Stomach (tissue), 9 donors: ENCODE results near the gene TP53AIP1. TPM values are rescaled to one million over a fixed set of nuclear protein-coding genes. Genes with fewer than 3 reads are reported as not detected.
A peak's percentile ranks its signal among the peaks of the same experiment; 100 is the strongest.

Source experiments
- DNase-seq, 2 donors: peaks; one replicate each; pipeline versions ENCODE4 v3.0.0 to v3.0.0-alpha.2; 2013 to 2019
- H3K27ac ChIP-seq, 5 donors: fragments of 200-600 bp in 4 of 5; sonication (generic) in 4 of 5; one replicate each; pipeline ENCODE4 v1.5.1; 2013 to 2019; ENCODE audit warnings: mild to moderate bottlenecking in 1 of 5, moderate library complexity in 1 of 5
- H3K27me3 ChIP-seq, 3 donors: fragments of 200-600 bp; sonication (generic); one replicate each; pipeline ENCODE4 v1.5.1; 2017 to 2019; ENCODE audit warnings: mixed run types in 1 of 3
- H3K36me3 ChIP-seq, 4 donors: fragments of 200-600 bp; sonication (generic); 1 replicate in 3 of 4; 2 replicates in 1 of 4; pipeline ENCODE4 v1.5.1; 2016 to 2019
- H3K4me1 ChIP-seq, 4 donors: fragments of 200-600 bp; sonication (generic); one replicate each; pipeline ENCODE4 v1.5.1; 2016 to 2019
- H3K4me3 ChIP-seq, 4 donors: fragments of 200-600 bp; sonication (generic) in 3 of 4; one replicate each; pipeline ENCODE4 v1.5.1; 2016 to 2019; ENCODE audit warnings: mild to moderate bottlenecking in 1 of 4
- H3K9me3 ChIP-seq, 4 donors: fragments of 200-600 bp; sonication (generic); one replicate each; pipeline ENCODE4 v1.5.1; 2016 to 2019
- EP300 ChIP-seq: sonication (generic); formaldehyde crosslinking; IDR thresholded peaks from one replicate; pipeline ENCODE4 v1.6.1; 2017; ENCODE audit warnings: antibody characterized with exemption
- POLR2A ChIP-seq, 4 donors: fragments of 450-650 bp; IDR thresholded peaks; one replicate each; pipeline ENCODE4 v1.6.1; 2016; ENCODE audit warnings: antibody characterized with exemption in 4 of 4, control low read depth in 2 of 4, mild to moderate bottlenecking in 1 of 4, moderate library complexity in 1 of 4
- POLR2AphosphoS5 ChIP-seq, 3 donors: sonication (generic); formaldehyde crosslinking; IDR thresholded peaks; one replicate each; pipeline ENCODE4 v1.6.1; 2016; ENCODE audit warnings: antibody characterized with exemption in 3 of 3
- WGBS, 5 donors: extraction: QIAGEN DNeasy Blood & Tissue Kit in 3 of 5; methylation state at CpG; one replicate each; pipeline versions ENCODE4 v1.1.5 to v1.1.7; 2013 to 2018; 5-methylcytosine and 5-hydroxymethylcytosine counted together
- intact Hi-C: fragments of 100-400 bp; cut with DNase I; formaldehyde crosslinking; loops from one replicate; pipeline ENCODE4 v1.15.1; 2023; ENCODE audit warnings: low total_unique reads
- polyA plus RNA-seq, 3 donors: library from polyadenylated mRNA; stranded (reverse); fragments of 200-250 nt; gene quantifications; one replicate each; pipeline ENCODE4 v1.2.3, GENCODE V29; 2013
- total RNA-seq, 5 donors: library from RNA; depleted of rRNA; stranded (reverse); fragments of >200 nt; gene quantifications; one replicate each; pipeline versions ENCODE4 v1.1.0 to v1.2.3, GENCODE V29; 2014 to 2016
- TF ChIP-seq, protein P1 (sequence below), 7 experiments: fragments of 450-650 bp in 4 of 7; fragments of 200-600 bp in 3 of 7; sonication (generic) in 3 of 7; IDR thresholded peaks; one replicate each; pipeline ENCODE4 v1.5.1; 2016 to 2019; ENCODE audit warnings: antibody characterized with exemption in 7 of 7, control low read depth in 2 of 7, mild to moderate bottlenecking in 1 of 7
- donor health status: healthy with polysubstance abuse.
- donor health status: Bipolar disorder and iron deficiency.
- donor health status: healthy.

Gene TP53AIP1
- total and polyA plus RNA-seq, 8 donors = 22.4 TPM; not detected in 7

DNA sequence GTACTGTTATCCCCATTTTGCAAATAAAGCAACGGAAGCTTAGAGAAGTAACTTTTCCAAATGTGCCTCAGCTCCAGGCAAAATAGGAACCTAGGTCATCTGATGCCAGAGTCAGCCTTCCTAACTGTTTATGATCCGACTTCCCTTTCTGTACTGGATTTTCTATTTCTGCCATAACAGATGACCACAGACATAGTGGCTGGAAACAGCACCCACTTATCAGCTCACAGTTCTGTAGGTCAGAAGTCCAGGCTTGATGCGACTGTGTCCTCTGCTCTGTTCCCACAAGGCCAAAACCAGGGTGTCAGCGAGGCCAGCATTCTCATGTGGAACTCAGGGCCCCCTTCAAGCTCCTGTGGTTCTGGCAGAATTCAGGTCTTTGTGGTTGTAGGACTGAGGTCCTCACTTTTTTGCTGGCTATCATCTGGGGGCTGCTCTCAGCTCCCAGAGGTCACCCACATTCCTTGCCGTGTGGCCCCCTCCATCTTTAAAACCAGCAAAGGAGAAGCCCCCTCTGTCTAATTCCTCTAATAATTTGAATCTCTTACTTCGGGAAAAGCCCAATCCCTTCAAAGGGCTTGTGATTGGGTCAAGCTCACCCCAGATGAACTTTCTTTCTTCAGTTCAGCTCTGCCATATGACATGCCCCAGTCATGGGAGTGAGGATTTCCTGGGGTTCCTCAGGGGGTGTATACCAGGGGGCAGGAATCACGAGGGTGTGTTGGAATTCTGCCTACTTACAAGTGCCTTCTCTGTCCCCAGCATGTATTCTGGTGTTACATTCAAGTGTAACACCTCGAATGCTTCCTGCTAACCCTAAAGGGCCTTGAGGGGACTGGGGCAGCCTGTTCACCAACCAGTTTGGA is 36.3 kb downstream of the TP53AIP1 start:
- H3K36me3 ChIP-seq = no peaks in the 10 kb centered on the region
- peaks cover 0 to 14% (median 0%) of the 10 kb centered on the region in 3 donors for H3K27me3 ChIP-seq
- H3K4me1 ChIP-seq = peaks cover 24 to 64% (median 39%) of the 10 kb centered on the region in 4 donors
- 63 to 75% (median 72%) methylated on average over 8 of the region's 8 CpGs for WGBS, 5 donors
- no peak for TF ChIP-seq POLR2AphosphoS5 (IDR thresholded peaks at IDR 0.05)
- TF ChIP-seq POLR2A (IDR thresholded peaks at IDR 0.05) = no peak
- TF ChIP-seq, protein P1, sequence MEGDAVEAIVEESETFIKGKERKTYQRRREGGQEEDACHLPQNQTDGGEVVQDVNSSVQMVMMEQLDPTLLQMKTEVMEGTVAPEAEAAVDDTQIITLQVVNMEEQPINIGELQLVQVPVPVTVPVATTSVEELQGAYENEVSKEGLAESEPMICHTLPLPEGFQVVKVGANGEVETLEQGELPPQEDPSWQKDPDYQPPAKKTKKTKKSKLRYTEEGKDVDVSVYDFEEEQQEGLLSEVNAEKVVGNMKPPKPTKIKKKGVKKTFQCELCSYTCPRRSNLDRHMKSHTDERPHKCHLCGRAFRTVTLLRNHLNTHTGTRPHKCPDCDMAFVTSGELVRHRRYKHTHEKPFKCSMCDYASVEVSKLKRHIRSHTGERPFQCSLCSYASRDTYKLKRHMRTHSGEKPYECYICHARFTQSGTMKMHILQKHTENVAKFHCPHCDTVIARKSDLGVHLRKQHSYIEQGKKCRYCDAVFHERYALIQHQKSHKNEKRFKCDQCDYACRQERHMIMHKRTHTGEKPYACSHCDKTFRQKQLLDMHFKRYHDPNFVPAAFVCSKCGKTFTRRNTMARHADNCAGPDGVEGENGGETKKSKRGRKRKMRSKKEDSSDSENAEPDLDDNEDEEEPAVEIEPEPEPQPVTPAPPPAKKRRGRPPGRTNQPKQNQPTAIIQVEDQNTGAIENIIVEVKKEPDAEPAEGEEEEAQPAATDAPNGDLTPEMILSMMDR (IDR thresholded peaks at IDR 0.05) = peak in 1 of 7 experiments; percentile 4
- TF ChIP-seq EP300 = no peak
- intact Hi-C loops = no loop called here
- peak overlapping the region in 4 of 5 donors; percentile 71 to 85 (median 76) for H3K27ac ChIP-seq
- DNase-seq = no peak
- peak overlapping the region; percentile 53 to 67 (median 62) for H3K4me3 ChIP-seq
- H3K9me3 ChIP-seq = no peaks in the 10 kb centered on the region

DNA sequence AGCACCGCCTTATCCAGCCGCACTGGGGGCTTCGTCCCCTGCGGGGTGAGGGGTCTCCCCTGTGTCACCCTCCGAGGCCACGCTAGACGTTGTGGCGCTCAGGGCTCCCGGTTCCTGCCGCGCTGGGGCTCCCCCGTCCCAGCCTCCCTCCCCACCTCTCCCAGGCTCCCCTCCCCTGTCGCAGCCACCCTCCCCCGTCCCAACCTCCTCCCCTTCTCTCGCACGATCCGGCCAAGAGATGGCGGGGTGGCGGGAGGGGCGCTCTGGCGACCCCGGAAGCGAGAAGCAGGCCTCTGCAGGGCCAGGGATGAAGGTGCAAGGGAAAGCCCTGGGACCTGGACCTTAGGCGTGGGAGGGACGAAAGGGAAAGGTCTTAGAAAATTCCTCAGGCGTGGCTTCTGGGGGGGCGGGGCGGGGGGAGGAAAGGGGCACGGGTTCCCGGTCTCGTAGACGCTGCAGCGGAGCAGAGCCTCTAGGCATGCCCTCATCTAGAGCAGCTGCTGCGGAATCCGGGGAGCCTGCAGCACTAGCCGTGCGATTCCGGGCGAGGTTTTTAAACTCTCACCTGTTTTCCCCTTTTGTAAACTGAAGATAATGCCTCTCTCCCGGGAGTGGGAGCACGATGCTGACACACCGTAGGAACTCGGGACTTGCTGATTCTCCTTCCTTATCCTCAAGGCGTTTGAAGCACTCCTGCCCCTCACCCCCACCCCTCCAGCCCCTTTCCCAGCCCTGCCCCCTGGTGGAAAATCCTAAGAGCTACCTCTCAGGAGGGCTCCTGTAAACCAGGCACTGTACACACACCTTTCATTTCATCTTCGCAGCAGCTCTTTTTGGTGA is 37.1 kb downstream of the TP53AIP1 start:
- Histone ChIP-seq H3K36me3 (no peaks in the 10 kb centered on the region), H3K4me1 (peaks cover 24 to 64% (median 43%) of the 10 kb centered on the region in 4 donors), H3K9me3 (no peaks in the 10 kb centered on the region), H3K4me3 (peak overlapping the region; percentile 53 to 67 (median 62)), H3K27ac (peak overlapping the region; percentile 51 to 85 (median 73)), H3K27me3 (peaks cover 0 to 14% (median 0%) of the 10 kb centered on the region in 3 donors)
- DNase-seq = peak; percentile 56 to 78
- TF ChIP-seq POLR2A (IDR thresholded peaks at IDR 0.05) (no peak), POLR2AphosphoS5 (IDR thresholded peaks at IDR 0.05) (no peak), EP300 (no peak)
- TF ChIP-seq, protein P1 (IDR thresholded peaks at IDR 0.05) = peak in 5 of 7 experiments; percentile 25 to 57 (median 40)
- WGBS, 5 donors = 1 to 3% (median 2%) methylated on average over 36 to 45 of the region's 45 CpGs
- intact Hi-C loops = no loop called here

DNA sequence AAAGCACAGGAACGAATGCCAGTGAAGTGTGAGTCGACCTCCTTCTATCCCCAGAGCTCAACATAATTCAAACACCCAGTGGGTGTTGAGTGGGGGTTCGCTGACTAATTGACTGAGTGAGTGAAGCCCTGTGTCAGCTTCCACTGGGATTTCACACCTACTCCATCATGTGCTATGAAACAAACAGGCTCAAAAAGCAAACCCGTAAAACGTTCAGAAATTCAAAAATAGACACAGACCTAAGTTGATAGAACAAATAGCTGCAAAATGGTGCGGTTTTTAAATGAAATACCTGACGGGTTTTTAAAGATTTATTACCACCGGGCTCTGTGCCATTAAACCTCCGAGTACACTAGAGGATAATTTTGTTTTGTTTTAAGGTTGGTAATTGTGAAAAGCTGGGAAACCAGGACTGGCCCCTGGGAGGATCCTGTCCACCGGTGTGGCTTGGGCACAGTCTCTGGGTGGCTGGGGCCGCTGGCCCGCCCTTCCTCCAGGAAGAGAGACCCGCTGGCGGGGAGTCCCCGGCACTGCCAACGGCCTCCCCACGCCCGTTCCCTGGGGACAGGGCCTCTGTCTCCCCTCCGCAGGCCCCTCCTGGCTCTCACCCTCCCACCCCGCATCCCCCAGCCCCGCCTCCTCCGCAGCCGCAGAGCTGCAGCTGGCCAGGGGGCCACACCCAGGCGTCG is 37.9 kb downstream of the TP53AIP1 start:
- TF ChIP-seq POLR2AphosphoS5 (IDR thresholded peaks at IDR 0.05) (no peak), EP300 (no peak), POLR2A (IDR thresholded peaks at IDR 0.05) (no peak)
- TF ChIP-seq, protein P1 (IDR thresholded peaks at IDR 0.05) = no peak
- H3K4me3 ChIP-seq = peak overlapping the region; percentile 53 to 67 (median 62)
- H3K36me3 ChIP-seq = no peaks in the 10 kb centered on the region
- peaks cover 0 to 14% (median 0%) of the 10 kb centered on the region in 3 donors for H3K27me3 ChIP-seq
- H3K27ac ChIP-seq = peak overlapping the region; percentile 51 to 85 (median 73)
- H3K9me3 ChIP-seq = no peaks in the 10 kb centered on the region
- H3K4me1 ChIP-seq = peaks cover 24 to 58% (median 47%) of the 10 kb centered on the region in 4 donors
- peak in 1 of 2 donors; percentile 77 for DNase-seq
- intact Hi-C loops = no loop called here
- WGBS, 5 donors = 10 to 19% (median 12%) methylated on average over 12 to 25 of the region's 25 CpGs
